Measurements from ENCODE around the gene HOXD11. TPM values are rescaled to one million over a fixed set of nuclear protein-coding genes. Genes with fewer than 3 reads are reported as not detected.

The HOXD11 gene
- not detected in 2 replicates for total RNA-seq

GRCh38 chr2:176106581-176107539, at the start of gene HOXD11:
Gene HOXD11, plus strand, starts transcription at chr2:176107280. Its CDS starts 76 bp downstream, at chr2:176107356.

GRCh38 chr2:176083796-176084261, 23.3 kb upstream of the HOXD11 start, which contains the start of gene EVX2:
Gene EVX2, minus strand, starts transcription at chr2:176083962. Its CDS starts 186 bp downstream, at chr2:176083776.

GRCh38 chr2:176092270-176093144, 14.6 kb upstream of the HOXD11 start, which contains the start of gene HOXD13:
Gene HOXD13, plus strand, starts transcription at chr2:176092721. Its CDS starts 170 bp downstream, at chr2:176092891.

GRCh38 chr2:176099728-176100546, 7.1 kb upstream of the HOXD11 start, which contains the start of gene HOXD12:
Gene HOXD12, plus strand, starts transcription at chr2:176099795. Its CDS starts 7 bp downstream, at chr2:176099802.

GRCh38 chr2:176115883-176116813, 9.1 kb downstream of the HOXD11 start, which contains the start of gene HOXD10:
Gene HOXD10, plus strand, starts transcription at chr2:176116778. Its CDS starts 56 bp downstream, at chr2:176116834.

GRCh38 chr2:176122683-176123410, 15.8 kb downstream of the HOXD11 start, which contains the start of gene HOXD9:
Gene HOXD9, plus strand, starts transcription at chr2:176122719. Its CDS starts 50 bp downstream, at chr2:176122769.

GRCh38 chr2:176128982-176129796, 22.1 kb downstream of the HOXD11 start, which contains the start of gene HOXD8:
Gene HOXD8, plus strand, starts transcription at chr2:176129705. Its CDS starts 662 bp downstream, at chr2:176130367.

GRCh38 chr2:176151442-176152287, 44.6 kb downstream of the HOXD11 start, which contains the start of gene HOXD4:
Gene HOXD4, plus strand, starts transcription at chr2:176151550. Its CDS starts 84 bp downstream, at chr2:176151634.

GRCh38 chr2:176156807-176157498, 49.9 kb downstream of the HOXD11 start, which contains the start of gene HOXD3:
Gene HOXD3, plus strand, starts transcription at chr2:176157307. Its CDS starts 11,808 bp downstream, at chr2:176169115.

Other genes with a start within 250 kb of the HOXD11 start
- gene LNPK, start 105.0 kb upstream of the HOXD11 start, total RNA-seq, result 61.6 and 65.9 TPM in 2 replicates
- not detected in 2 replicates for gene EVX2, start 23.3 kb upstream of the HOXD11 start, total RNA-seq
- not detected in 2 replicates for gene HOXD13, start 14.6 kb upstream of the HOXD11 start, total RNA-seq
- not detected in 2 replicates for gene HOXD12, start 7.5 kb upstream of the HOXD11 start, total RNA-seq
- not detected in 2 replicates for gene HOXD10, start 9.5 kb downstream of the HOXD11 start, total RNA-seq
- not detected in 2 replicates for gene HOXD9, start 15.4 kb downstream of the HOXD11 start, total RNA-seq
- gene HOXD8, start 22.4 kb downstream of the HOXD11 start, total RNA-seq, result 0.46 and 1.4 TPM in 2 replicates
- 0.46 and 4.6 TPM in 2 replicates for gene HOXD4, start 44.3 kb downstream of the HOXD11 start, total RNA-seq
- 0.26 and 3.2 TPM in 2 replicates for gene HOXD3, start 50.0 kb downstream of the HOXD11 start, total RNA-seq
- gene HOXD1, start 81.4 kb downstream of the HOXD11 start, total RNA-seq, result 0.13 TPM in 1 of 2 replicates, not detected in the other
- gene MTX2, start 162.2 kb downstream of the HOXD11 start, total RNA-seq, result 17.9 and 21.7 TPM in 2 replicates